Stimulated activated naive CD8-positive, alpha-beta T cell treated with anti-CD3 and anti-CD28 coated beads, Interleukin-15, amount 100 ng/mL, for 72 hours (primary cell): ENCODE results near the gene SOCS7.

Experiments used
- ATAC-seq: fragments of 150-1000 bp; cut with Tn5 transposase; 2 replicates; pipeline ENCODE4 v1.10.0; 2021; ENCODE audit warnings: mild to moderate bottlenecking, moderate library complexity
- DNase-seq, 2 donors: peaks; one replicate each; pipeline ENCODE4 v3.0.0; 2021 to 2022
- H3K27ac Mint-ChIP-seq, 2 donors: one replicate each; pipeline ENCODE4 v1.8.0; 2022; ENCODE audit warnings: mild to moderate bottlenecking in 2 of 2, mixed read lengths in 2 of 2, moderate library complexity in 2 of 2
- H3K27me3 Mint-ChIP-seq: one replicate; pipeline ENCODE4 v1.8.0; 2022; ENCODE audit warnings: mixed read lengths
- H3K4me1 Mint-ChIP-seq: one replicate; pipeline ENCODE4 v1.8.0; 2022; ENCODE audit warnings: mild to moderate bottlenecking, mixed read lengths
- H3K4me3 Mint-ChIP-seq, 2 donors: one replicate each; pipeline ENCODE4 v1.8.0; 2022; ENCODE audit warnings: mild to moderate bottlenecking in 2 of 2, mixed read lengths in 2 of 2, moderate library complexity in 1 of 2
- H3K9me3 Mint-ChIP-seq, 2 donors: one replicate each; pipeline ENCODE4 v1.8.0; 2022; ENCODE audit warnings: mixed read lengths in 2 of 2

Gene SOCS7

DNA sequence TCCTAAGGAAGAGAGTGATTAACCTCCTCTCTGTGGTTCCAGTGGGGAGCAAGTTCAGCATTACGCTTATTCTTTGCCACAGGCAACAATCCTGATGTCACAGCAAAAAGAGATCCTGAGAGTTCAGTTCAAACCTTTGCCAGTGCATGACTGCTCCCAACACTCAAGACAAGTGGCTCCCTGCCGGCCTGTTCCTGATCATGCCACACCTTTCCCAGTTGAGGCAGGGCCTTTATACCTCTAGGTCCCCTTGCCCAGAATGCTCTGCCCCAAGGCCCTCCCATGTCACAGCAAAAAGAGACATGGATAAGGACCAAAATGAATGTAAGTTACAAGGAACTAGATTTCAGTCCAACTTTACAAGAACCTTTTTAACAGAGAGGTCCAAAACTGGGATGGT is 45.6 kb downstream of the SOCS7 start:
- H3K27ac Mint-ChIP-seq = no peak overlapping the region
- no peaks in the 10 kb centered on the region for H3K27me3 Mint-ChIP-seq
- no peak overlapping the region for H3K4me3 Mint-ChIP-seq
- ATAC-seq (no peak), DNase-seq (no peak)
- no peaks in the 10 kb centered on the region for H3K9me3 Mint-ChIP-seq
- H3K4me1 Mint-ChIP-seq = no peaks in the 10 kb centered on the region

GRCh38 chr17:38400286-38400685 is 48.6 kb downstream of the SOCS7 start:
- H3K27ac Mint-ChIP-seq = no peak overlapping the region
- DNase-seq (no peak), ATAC-seq (no peak)
- no peak overlapping the region for H3K4me3 Mint-ChIP-seq
- H3K4me1 Mint-ChIP-seq = no peaks in the 10 kb centered on the region
- no peaks in the 10 kb centered on the region for H3K9me3 Mint-ChIP-seq
- no peaks in the 10 kb centered on the region for H3K27me3 Mint-ChIP-seq

- H3K9me3 Mint-ChIP-seq = no peaks in the 10 kb centered on the region
- DNase-seq (no peak), ATAC-seq (no peak)
- no peak overlapping the region for H3K4me3 Mint-ChIP-seq
- no peak overlapping the region for H3K27ac Mint-ChIP-seq
- H3K4me1 Mint-ChIP-seq = no peaks in the 10 kb centered on the region
- H3K27me3 Mint-ChIP-seq = no peaks in the 10 kb centered on the region
Observed at GRCh38 chr17:38401459-38401858, 49.8 kb downstream of the SOCS7 start.

DNA sequence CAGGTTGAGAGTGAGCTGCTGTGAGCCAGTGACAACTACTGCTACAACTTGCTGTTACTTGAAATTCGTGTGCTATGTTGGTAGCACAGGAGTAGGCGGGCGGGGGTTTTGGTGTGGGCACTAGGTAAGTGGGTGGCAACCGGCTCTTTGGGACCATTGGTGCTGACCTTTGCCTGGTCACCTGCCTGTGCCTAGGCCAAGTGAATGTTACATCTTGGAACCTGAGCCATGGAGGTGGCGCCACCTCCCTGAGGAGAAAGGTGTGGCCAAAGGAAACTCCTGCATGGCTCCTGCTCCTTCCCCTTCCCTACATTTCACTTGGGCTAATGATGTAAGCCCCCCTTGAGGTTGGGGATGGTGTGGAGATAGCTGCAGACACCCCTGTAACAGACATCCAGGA is 51.3 kb downstream of the SOCS7 start:
- DNase-seq (no peak), ATAC-seq (no peak)
- Mint-ChIP-seq H3K9me3 (no peaks in the 10 kb centered on the region), H3K27ac (peak overlapping the region in 1 of 2 donors; percentile 42), H3K27me3 (no peaks in the 10 kb centered on the region), H3K4me3 (no peak overlapping the region), H3K4me1 (no peaks in the 10 kb centered on the region)

GRCh38 chr17:38403491-38403890 is 51.8 kb downstream of the SOCS7 start:
- DNase-seq (no peak), ATAC-seq (no peak)
- no peak overlapping the region for H3K4me3 Mint-ChIP-seq
- H3K27me3 Mint-ChIP-seq = no peaks in the 10 kb centered on the region
- H3K4me1 Mint-ChIP-seq = no peaks in the 10 kb centered on the region
- no peak overlapping the region for H3K27ac Mint-ChIP-seq
- H3K9me3 Mint-ChIP-seq = no peaks in the 10 kb centered on the region

- Mint-ChIP-seq H3K4me3 (no peak overlapping the region), H3K27ac (no peak overlapping the region), H3K9me3 (no peaks in the 10 kb centered on the region), H3K4me1 (no peaks in the 10 kb centered on the region), H3K27me3 (no peaks in the 10 kb centered on the region)
- no peak for DNase-seq
- no peak for ATAC-seq
Observed at GRCh38 chr17:38404174-38404943, 52.7 kb downstream of the SOCS7 start.

DNA sequence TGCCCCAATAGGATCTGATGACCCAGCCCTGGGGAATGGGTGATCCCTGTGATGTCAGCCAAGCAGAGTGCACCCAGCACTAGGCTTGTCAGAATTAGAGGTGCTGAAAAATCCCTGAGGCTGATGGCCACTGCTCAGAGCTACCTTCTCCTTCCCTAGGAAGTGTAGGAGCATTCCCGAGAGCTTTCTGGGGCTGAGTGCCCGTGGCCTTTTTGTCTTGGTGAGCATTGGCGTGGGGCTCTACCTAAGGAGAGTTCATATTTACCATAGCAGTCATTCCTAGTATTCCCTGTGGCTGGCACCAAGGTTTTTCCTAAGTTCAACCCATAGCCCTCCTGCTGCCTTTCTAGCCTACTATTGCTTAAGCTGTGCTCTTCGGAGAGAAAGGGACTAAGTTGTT is 54.0 kb downstream of the SOCS7 start:
- peaks cover 7% of the 10 kb centered on the region for H3K27me3 Mint-ChIP-seq
- ATAC-seq = no peak
- no peaks in the 10 kb centered on the region for H3K9me3 Mint-ChIP-seq
- H3K27ac Mint-ChIP-seq = peak overlapping the region in 1 of 2 donors; percentile 32
- DNase-seq = no peak
- no peaks in the 10 kb centered on the region for H3K4me1 Mint-ChIP-seq
- no peak overlapping the region for H3K4me3 Mint-ChIP-seq

DNA sequence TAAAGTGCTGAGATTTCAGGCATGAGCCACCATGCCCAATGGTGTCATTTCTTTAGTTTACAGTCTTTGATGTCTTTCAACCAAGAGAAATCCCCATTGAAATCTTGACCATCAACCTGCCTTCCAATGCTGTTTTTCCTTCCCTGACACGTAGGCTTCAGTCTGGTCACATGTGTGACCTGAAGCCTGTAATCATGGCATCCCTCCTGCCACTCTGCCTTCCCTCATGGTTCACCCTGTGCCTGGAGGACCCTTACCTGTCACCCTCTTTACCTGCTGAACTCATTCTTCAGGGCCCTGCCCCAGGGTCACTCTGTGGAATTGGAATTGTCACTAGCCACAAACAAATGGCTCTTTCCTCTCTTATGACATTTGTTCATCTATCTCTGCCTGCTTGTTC is 58.6 kb downstream of the SOCS7 start:
- ATAC-seq (no peak), DNase-seq (no peak)
- Mint-ChIP-seq H3K4me3 (no peak overlapping the region), H3K9me3 (no peaks in the 10 kb centered on the region), H3K27ac (peak overlapping the region in 1 of 2 donors; percentile 27), H3K27me3 (peaks cover 30% of the 10 kb centered on the region), H3K4me1 (peaks cover 9% of the 10 kb centered on the region)

DNA sequence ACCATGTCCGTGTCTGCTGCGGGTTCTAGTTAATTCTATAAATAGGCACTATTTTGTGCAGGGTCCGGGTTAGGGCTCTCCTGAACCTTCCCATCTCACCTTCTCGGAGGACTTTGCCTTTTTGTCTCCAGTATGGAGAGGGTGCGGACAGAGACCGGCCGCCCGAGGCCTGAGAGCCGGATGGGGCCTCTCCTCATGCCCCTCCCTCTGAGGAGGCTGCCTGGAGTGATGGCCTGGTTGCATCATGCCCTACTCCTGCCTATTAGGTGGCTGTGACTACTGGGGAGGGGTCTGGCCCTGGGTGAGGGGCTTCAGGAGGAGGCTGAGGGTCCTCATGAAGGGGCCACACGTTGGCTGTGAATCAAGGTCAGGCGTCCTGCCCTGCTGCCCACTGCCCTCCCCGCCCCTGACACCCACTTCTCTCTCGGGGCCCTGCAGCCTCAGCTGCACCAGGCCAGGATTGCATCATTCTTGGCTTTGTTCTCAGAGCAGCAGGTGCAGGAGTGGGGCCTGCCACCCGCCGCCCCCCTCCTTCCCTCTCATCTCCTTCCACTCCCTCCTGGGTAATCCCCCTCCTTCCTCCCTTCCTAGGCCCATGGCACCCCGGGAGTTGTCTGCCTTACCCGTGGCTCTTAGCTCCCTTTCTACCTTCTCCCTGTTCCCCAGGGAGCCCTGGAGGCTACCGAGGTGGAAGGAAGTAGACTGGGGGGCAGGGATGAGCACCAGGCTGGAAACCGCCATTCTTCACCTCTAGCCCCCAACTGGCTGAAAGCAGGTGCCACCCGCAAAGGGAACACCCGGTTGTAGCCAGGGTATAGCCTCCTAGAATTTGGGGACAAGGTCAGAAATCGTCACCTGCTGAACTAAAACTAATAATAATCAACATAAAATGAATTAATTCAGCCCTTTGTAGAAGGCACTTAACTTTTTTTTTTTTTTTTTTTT is 63.9 kb downstream of the SOCS7 start:
- no peaks in the 10 kb centered on the region for H3K9me3 Mint-ChIP-seq
- H3K4me1 Mint-ChIP-seq = peaks cover 48% of the 10 kb centered on the region
- peaks cover 74% of the 10 kb centered on the region for H3K27me3 Mint-ChIP-seq
- ATAC-seq (peak; percentile 86), DNase-seq (peak; percentile 81 to 82)
- H3K4me3 Mint-ChIP-seq = peak overlapping the region; percentile 87 to 91
- H3K27ac Mint-ChIP-seq = peak overlapping the region; percentile 100

DNA sequence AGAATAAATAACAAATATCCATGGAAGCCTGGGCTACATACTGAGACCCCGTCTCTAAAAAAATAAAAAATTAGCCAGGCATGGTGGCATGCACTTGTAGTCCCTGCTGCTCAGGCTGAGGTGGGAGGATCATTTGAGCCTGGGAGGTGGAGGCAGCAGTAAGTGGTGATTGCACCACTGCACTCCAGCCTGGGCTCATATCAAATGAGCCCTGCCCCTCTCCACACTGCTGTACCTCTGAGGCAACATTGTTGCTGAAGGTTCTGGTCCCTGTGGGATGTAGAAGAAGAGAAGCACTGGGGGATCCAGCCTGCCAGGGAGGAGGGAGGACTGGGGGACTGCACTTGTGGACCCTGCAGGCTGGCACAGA is 65.2 kb downstream of the SOCS7 start:
- ATAC-seq (no peak), DNase-seq (no peak)
- Mint-ChIP-seq H3K4me3 (no peak overlapping the region), H3K9me3 (no peaks in the 10 kb centered on the region), H3K27me3 (peaks cover 74% of the 10 kb centered on the region), H3K4me1 (peaks cover 53% of the 10 kb centered on the region), H3K27ac (peak overlapping the region; percentile 59 to 87)

GRCh38 chr17:38417210-38417951 is 65.7 kb downstream of the SOCS7 start:
- peak overlapping the region in 1 of 2 donors; percentile 59 for H3K27ac Mint-ChIP-seq
- DNase-seq = no peak

DNA sequence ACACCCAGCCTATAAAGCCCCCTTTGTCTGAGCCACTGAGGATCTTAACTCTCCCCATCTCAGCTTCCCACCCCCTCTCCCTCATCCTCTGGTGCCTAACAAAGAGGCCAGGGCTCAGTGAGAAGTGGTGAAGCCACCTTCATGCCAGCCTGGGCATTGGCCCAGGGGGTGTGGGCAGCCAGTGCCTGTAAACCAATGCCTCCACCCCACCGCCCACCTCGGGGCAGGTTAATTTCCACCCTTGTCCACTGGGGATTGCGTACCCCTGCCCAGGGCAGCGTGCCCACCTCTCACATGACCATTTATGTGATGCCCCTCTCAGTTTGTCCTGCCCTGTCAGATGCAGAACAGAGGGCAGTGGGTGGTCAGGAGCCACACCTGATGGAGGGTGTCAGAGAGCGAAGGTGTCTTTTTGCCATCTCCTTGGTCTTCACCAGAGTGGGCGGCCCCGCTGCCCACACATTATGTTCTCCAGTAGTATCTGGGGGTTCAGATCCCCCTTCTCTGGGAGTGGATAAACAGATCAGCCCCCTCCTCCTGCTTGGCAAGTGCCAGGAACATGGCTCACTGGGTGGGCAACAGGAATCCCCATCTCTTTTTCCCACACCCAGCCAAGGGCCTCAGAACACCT is 66.5 kb downstream of the SOCS7 start:
- Mint-ChIP-seq H3K4me3 (peak overlapping the region; percentile 75 to 84), H3K27me3 (peaks cover 85% of the 10 kb centered on the region), H3K4me1 (peaks cover 53% of the 10 kb centered on the region), H3K27ac (peak overlapping the region in 1 of 2 donors; percentile 76), H3K9me3 (no peaks in the 10 kb centered on the region)
- DNase-seq = no peak
- no peak for ATAC-seq

More at GRCh38 chr17:38417210-38417951, 65.7 kb downstream of the SOCS7 start:
- peaks cover 53% of the 10 kb centered on the region for H3K4me1 Mint-ChIP-seq
- H3K27me3 Mint-ChIP-seq = peaks cover 79% of the 10 kb centered on the region
- ATAC-seq = no peak
- no peaks in the 10 kb centered on the region for H3K9me3 Mint-ChIP-seq
- no peak overlapping the region for H3K4me3 Mint-ChIP-seq

- H3K27me3 Mint-ChIP-seq = peaks cover 85% of the 10 kb centered on the region
- peak overlapping the region; percentile 75 to 84 for H3K4me3 Mint-ChIP-seq
Observed at GRCh38 chr17:38418693-38419507, 67.3 kb downstream of the SOCS7 start.

DNA sequence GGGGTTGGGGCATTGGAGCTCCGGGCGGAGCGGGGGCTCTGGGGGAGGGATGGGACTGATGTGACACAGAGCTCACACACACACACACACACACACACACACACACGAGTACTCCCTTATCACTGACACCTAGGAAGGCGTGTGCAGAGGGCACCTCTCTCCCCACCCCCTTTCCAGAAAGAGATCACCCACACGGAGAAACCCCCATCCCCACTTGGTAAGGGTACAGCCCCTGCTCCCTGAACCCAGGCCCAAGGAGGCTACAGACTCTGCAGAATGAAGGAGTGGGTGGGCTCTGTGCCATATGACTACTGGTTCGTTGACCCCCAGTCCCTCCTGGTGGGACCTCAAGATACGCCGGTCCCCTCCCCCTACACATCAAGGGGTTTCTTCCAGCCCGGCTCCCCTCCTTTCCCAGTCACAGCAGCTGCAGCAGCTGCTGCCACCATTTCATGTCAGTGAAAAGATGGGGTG is 67.9 kb downstream of the SOCS7 start:
- Mint-ChIP-seq H3K27me3 (peaks cover 90% of the 10 kb centered on the region), H3K9me3 (no peaks in the 10 kb centered on the region), H3K4me3 (peak overlapping the region; percentile 35 to 45), H3K27ac (no peak overlapping the region), H3K4me1 (peaks cover 62% of the 10 kb centered on the region)
- ATAC-seq (no peak), DNase-seq (no peak)

More at GRCh38 chr17:38418693-38419507, 67.3 kb downstream of the SOCS7 start:
- Mint-ChIP-seq H3K9me3 (no peaks in the 10 kb centered on the region), H3K4me1 (peaks cover 59% of the 10 kb centered on the region), H3K27ac (peak overlapping the region in 1 of 2 donors; percentile 76)
- no peak for ATAC-seq
- DNase-seq = peak in 1 of 2 donors; percentile 23
